ENCODE results near the gene BSN.

The BSN gene

GRCh38 chr3:49531715-49532114 lies 22.6 kb upstream of the BSN start:
- Histone ChIP-seq H4K8ac (ENCODE audit: low read depth, low read length) (no peak overlapping the region), H3K4me1 (ENCODE audit: control insufficient read depth in 2 of 2, insufficient read depth in 1 of 2, low read depth in 1 of 2, low read length in 2 of 2) (peaks cover 23 to 29% of the 10 kb centered on the region in 2 donors), H3K4ac (ENCODE audit: low read length) (no peak overlapping the region), H3K4me2 (ENCODE audit: insufficient read depth, low read length, poor library complexity, severe bottlenecking) (no peak overlapping the region), H3K9ac (ENCODE audit: low read depth, low read length, poor library complexity) (no peak overlapping the region), H3K4me3 (ENCODE audit: low read length in 2 of 2) (peak overlapping the region in 1 of 2 donors; percentile 23), H3K18ac (ENCODE audit: low read length) (no peak overlapping the region), H3K27ac (replicated peaks; ENCODE audit: low read length) (no peak overlapping the region), H3K79me1 (ENCODE audit: low read depth, low read length) (peaks cover 21% of the 10 kb centered on the region), H3K36me3 (replicated peaks in 1 of 2; ENCODE audit: control insufficient read depth in 2 of 2, insufficient read depth in 2 of 2, low read length in 2 of 2) (peaks cover 31 to 52% of the 10 kb centered on the region in 2 donors), H4K91ac (ENCODE audit: low read depth, low read length, poor library complexity) (no peak overlapping the region), H2BK15ac (ENCODE audit: low read length) (no peak overlapping the region), H3K23ac (ENCODE audit: low read depth, low read length, poor library complexity) (peak overlapping the region; percentile 53), H2BK120ac (ENCODE audit: low read depth, low read length) (no peak overlapping the region), H3K27me3 (ENCODE audit: control insufficient read depth in 3 of 3, insufficient read depth in 3 of 3, low read depth in 1 of 3, low read length in 3 of 3) (no peaks in the 10 kb centered on the region), H2AK5ac (ENCODE audit: low read depth, low read length) (no peak overlapping the region), H2BK5ac (ENCODE audit: low read length) (no peak overlapping the region), H2BK12ac (ENCODE audit: low read length) (no peak overlapping the region), H3K14ac (ENCODE audit: low read length) (no peak overlapping the region), H2AFZ (ENCODE audit: low read length) (no peak overlapping the region), H3K9me3 (replicated peaks in 1 of 2; ENCODE audit: control insufficient read depth in 2 of 2, insufficient read depth in 1 of 2, low read depth in 1 of 2, low read length in 2 of 2) (no peaks in the 10 kb centered on the region)
- DNase-seq (ENCODE audit: low spot score) = no peak
- WGBS, 2 donors (ENCODE audit: extremely low coverage in 2 of 2, insufficient read length in 2 of 2, insufficient replicate concordance in 1 of 2) = no CpG with 5 or more reads among the region's 16 CpGs

GRCh38 chr3:49533031-49533430 lies 21.2 kb upstream of the BSN start:
- Histone ChIP-seq H3K18ac (ENCODE audit: low read length) (peak overlapping the region; percentile 37), H3K79me1 (ENCODE audit: low read depth, low read length) (peaks cover 21% of the 10 kb centered on the region), H2BK15ac (ENCODE audit: low read length) (no peak overlapping the region), H3K4ac (ENCODE audit: low read length) (no peak overlapping the region), H2AFZ (ENCODE audit: low read length) (no peak overlapping the region), H3K9ac (ENCODE audit: low read depth, low read length, poor library complexity) (no peak overlapping the region), H3K36me3 (replicated peaks in 1 of 2; ENCODE audit: control insufficient read depth in 2 of 2, insufficient read depth in 2 of 2, low read length in 2 of 2) (peaks cover 29 to 50% of the 10 kb centered on the region in 2 donors), H2BK12ac (ENCODE audit: low read length) (no peak overlapping the region), H4K91ac (ENCODE audit: low read depth, low read length, poor library complexity) (no peak overlapping the region), H3K4me2 (ENCODE audit: insufficient read depth, low read length, poor library complexity, severe bottlenecking) (no peak overlapping the region), H3K4me3 (ENCODE audit: low read length in 2 of 2) (peak overlapping the region in 1 of 2 donors; percentile 17), H2BK120ac (ENCODE audit: low read depth, low read length) (no peak overlapping the region), H3K4me1 (ENCODE audit: control insufficient read depth in 2 of 2, insufficient read depth in 1 of 2, low read depth in 1 of 2, low read length in 2 of 2) (peaks cover 25 to 32% of the 10 kb centered on the region in 2 donors), H3K14ac (ENCODE audit: low read length) (peak overlapping the region; percentile 8), H4K8ac (ENCODE audit: low read depth, low read length) (no peak overlapping the region), H3K23ac (ENCODE audit: low read depth, low read length, poor library complexity) (no peak overlapping the region), H2BK5ac (ENCODE audit: low read length) (no peak overlapping the region), H3K27me3 (ENCODE audit: control insufficient read depth in 3 of 3, insufficient read depth in 3 of 3, low read depth in 1 of 3, low read length in 3 of 3) (no peaks in the 10 kb centered on the region), H2AK5ac (ENCODE audit: low read depth, low read length) (no peak overlapping the region), H3K27ac (replicated peaks; ENCODE audit: low read length) (no peak overlapping the region), H3K9me3 (replicated peaks in 1 of 2; ENCODE audit: control insufficient read depth in 2 of 2, insufficient read depth in 1 of 2, low read depth in 1 of 2, low read length in 2 of 2) (no peaks in the 10 kb centered on the region)
- WGBS, 2 donors (ENCODE audit: extremely low coverage in 2 of 2, insufficient read length in 2 of 2, insufficient replicate concordance in 1 of 2) = no CpG with 5 or more reads among the region's 13 CpGs
- no peak for DNase-seq (ENCODE audit: low spot score)

DNA sequence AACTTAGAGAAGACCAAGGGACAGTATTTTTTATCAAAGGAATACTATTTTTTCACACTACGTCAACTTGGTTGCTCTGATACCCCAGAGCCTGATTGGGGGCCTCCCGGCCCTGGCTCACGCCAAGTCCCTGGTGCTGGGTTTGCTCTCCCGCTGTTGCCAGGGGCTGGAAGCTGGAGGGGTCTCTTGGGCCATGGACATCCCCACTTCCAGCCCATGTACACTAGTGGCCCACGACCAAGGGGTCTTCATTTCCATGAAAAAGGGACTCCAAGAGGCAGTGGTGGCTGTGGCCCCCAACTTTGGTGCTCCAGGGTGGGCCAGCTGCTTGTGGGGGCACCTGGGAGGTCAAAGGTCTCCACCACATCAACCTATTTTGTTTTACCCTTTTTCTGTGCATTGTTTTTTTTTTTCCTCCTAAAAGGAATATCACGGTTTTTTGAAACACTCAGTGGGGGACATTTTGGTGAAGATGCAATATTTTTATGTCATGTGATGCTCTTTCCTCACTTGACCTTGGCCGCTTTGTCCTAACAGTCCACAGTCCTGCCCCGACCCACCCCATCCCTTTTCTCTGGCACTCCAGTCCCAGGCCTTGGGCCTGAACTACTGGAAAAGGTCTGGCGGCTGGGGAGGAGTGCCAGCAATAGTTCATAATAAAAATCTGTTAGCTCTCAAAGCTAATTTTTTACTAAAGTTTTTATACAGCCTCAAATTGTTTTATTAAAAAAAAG lies 20.3 kb upstream of the BSN start:
- Histone ChIP-seq H2AFZ (ENCODE audit: low read length) (no peak overlapping the region), H3K36me3 (replicated peaks in 1 of 2; ENCODE audit: control insufficient read depth in 2 of 2, insufficient read depth in 2 of 2, low read length in 2 of 2) (peaks cover 29 to 50% of the 10 kb centered on the region in 2 donors), H3K79me1 (ENCODE audit: low read depth, low read length) (peaks cover 21% of the 10 kb centered on the region), H3K4me1 (ENCODE audit: control insufficient read depth in 2 of 2, insufficient read depth in 1 of 2, low read depth in 1 of 2, low read length in 2 of 2) (peaks cover 25 to 32% of the 10 kb centered on the region in 2 donors), H3K9ac (ENCODE audit: low read depth, low read length, poor library complexity) (no peak overlapping the region), H3K18ac (ENCODE audit: low read length) (no peak overlapping the region), H3K27me3 (ENCODE audit: control insufficient read depth in 3 of 3, insufficient read depth in 3 of 3, low read depth in 1 of 3, low read length in 3 of 3) (no peaks in the 10 kb centered on the region), H3K4ac (ENCODE audit: low read length) (no peak overlapping the region), H3K23ac (ENCODE audit: low read depth, low read length, poor library complexity) (no peak overlapping the region), H3K4me2 (ENCODE audit: insufficient read depth, low read length, poor library complexity, severe bottlenecking) (no peak overlapping the region), H3K14ac (ENCODE audit: low read length) (no peak overlapping the region), H3K4me3 (ENCODE audit: low read length in 2 of 2) (no peak overlapping the region), H3K9me3 (replicated peaks in 1 of 2; ENCODE audit: control insufficient read depth in 2 of 2, insufficient read depth in 1 of 2, low read depth in 1 of 2, low read length in 2 of 2) (no peaks in the 10 kb centered on the region), H2BK5ac (ENCODE audit: low read length) (no peak overlapping the region), H4K91ac (ENCODE audit: low read depth, low read length, poor library complexity) (no peak overlapping the region), H2BK120ac (ENCODE audit: low read depth, low read length) (no peak overlapping the region), H2BK15ac (ENCODE audit: low read length) (no peak overlapping the region), H2AK5ac (ENCODE audit: low read depth, low read length) (no peak overlapping the region), H3K27ac (replicated peaks; ENCODE audit: low read length) (no peak overlapping the region), H2BK12ac (ENCODE audit: low read length) (no peak overlapping the region), H4K8ac (ENCODE audit: low read depth, low read length) (no peak overlapping the region)
- DNase-seq (ENCODE audit: low spot score) = no peak
- no CpG with 5 or more reads among the region's 9 CpGs for WGBS, 2 donors (ENCODE audit: extremely low coverage in 2 of 2, insufficient read length in 2 of 2, insufficient replicate concordance in 1 of 2)

- Histone ChIP-seq H3K36me3 (replicated peaks in 1 of 2; ENCODE audit: control insufficient read depth in 2 of 2, insufficient read depth in 2 of 2, low read length in 2 of 2) (peaks cover 29 to 43% of the 10 kb centered on the region in 2 donors), H3K4ac (ENCODE audit: low read length) (no peak overlapping the region), H3K27me3 (ENCODE audit: control insufficient read depth in 3 of 3, insufficient read depth in 3 of 3, low read depth in 1 of 3, low read length in 3 of 3) (no peaks in the 10 kb centered on the region), H3K14ac (ENCODE audit: low read length) (no peak overlapping the region), H2BK5ac (ENCODE audit: low read length) (no peak overlapping the region), H2AK5ac (ENCODE audit: low read depth, low read length) (peak overlapping the region; percentile 89), H3K18ac (ENCODE audit: low read length) (peak overlapping the region; percentile 52), H3K4me3 (ENCODE audit: low read length in 2 of 2) (no peak overlapping the region), H4K91ac (ENCODE audit: low read depth, low read length, poor library complexity) (no peak overlapping the region), H3K4me2 (ENCODE audit: insufficient read depth, low read length, poor library complexity, severe bottlenecking) (no peak overlapping the region), H3K23ac (ENCODE audit: low read depth, low read length, poor library complexity) (no peak overlapping the region), H2AFZ (ENCODE audit: low read length) (no peak overlapping the region), H3K9ac (ENCODE audit: low read depth, low read length, poor library complexity) (no peak overlapping the region), H2BK15ac (ENCODE audit: low read length) (no peak overlapping the region), H3K79me1 (ENCODE audit: low read depth, low read length) (peaks cover 17% of the 10 kb centered on the region), H2BK12ac (ENCODE audit: low read length) (no peak overlapping the region), H3K27ac (replicated peaks; ENCODE audit: low read length) (peak overlapping the region; percentile 62), H3K9me3 (replicated peaks in 1 of 2; ENCODE audit: control insufficient read depth in 2 of 2, insufficient read depth in 1 of 2, low read depth in 1 of 2, low read length in 2 of 2) (no peaks in the 10 kb centered on the region), H4K8ac (ENCODE audit: low read depth, low read length) (no peak overlapping the region), H2BK120ac (ENCODE audit: low read depth, low read length) (no peak overlapping the region), H3K4me1 (ENCODE audit: control insufficient read depth in 2 of 2, insufficient read depth in 1 of 2, low read depth in 1 of 2, low read length in 2 of 2) (peaks cover 28 to 34% of the 10 kb centered on the region in 2 donors)
- peak; percentile 80 for DNase-seq (ENCODE audit: low spot score)
- no CpG with 5 or more reads among the region's 14 CpGs for WGBS, 2 donors (ENCODE audit: extremely low coverage in 2 of 2, insufficient read length in 2 of 2, insufficient replicate concordance in 1 of 2)
Measured at GRCh38 chr3:49534581-49535441, 19.5 kb upstream of the BSN start.

Data from neuronal stem cell (in vitro differentiated cells).